Islet of Langerhans (tissue), 1 donor: ENCODE measurements around the gene TRIB2.

Experiments used
- FAIRE-seq: peaks from one replicate; lab custom pipeline; 2011; peaks lifted over from hg19 to GRCh38; lab: Jason Lieb, UNC

TRIB2 gene

GRCh38 chr2:12720754-12721378 is 4.1 kb downstream of the TRIB2 start:
- no peak for FAIRE-seq

GRCh38 chr2:12721566-12722446 is 5.1 kb downstream of the TRIB2 start:
- FAIRE-seq = no peak

GRCh38 chr2:12722447-12723316 is 5.9 kb downstream of the TRIB2 start:
- FAIRE-seq = no peak

GRCh38 chr2:12723736-12724463 is 7.2 kb downstream of the TRIB2 start:
- no peak for FAIRE-seq

- FAIRE-seq = no peak
Observed at GRCh38 chr2:12725233-12726187, 8.8 kb downstream of the TRIB2 start.

- no peak for FAIRE-seq
Observed at GRCh38 chr2:12726271-12726670, 9.5 kb downstream of the TRIB2 start.

- FAIRE-seq = no peak
Observed at GRCh38 chr2:12727065-12727464, 10.3 kb downstream of the TRIB2 start.

GRCh38 chr2:12727641-12728040 is 10.9 kb downstream of the TRIB2 start:
- no peak for FAIRE-seq

- no peak for FAIRE-seq
Observed at GRCh38 chr2:12728221-12728777, 11.6 kb downstream of the TRIB2 start.

GRCh38 chr2:12730265-12730664 is 13.5 kb downstream of the TRIB2 start:
- FAIRE-seq = no peak

GRCh38 chr2:12731701-12732280 is 15.1 kb downstream of the TRIB2 start:
- no peak for FAIRE-seq

- FAIRE-seq = no peak
Observed at GRCh38 chr2:12732651-12733050, 15.9 kb downstream of the TRIB2 start.

- no peak for FAIRE-seq
Observed at GRCh38 chr2:12733846-12734245, 17.1 kb downstream of the TRIB2 start.

- FAIRE-seq = no peak
Observed at GRCh38 chr2:12734914-12735654, 18.3 kb downstream of the TRIB2 start.

GRCh38 chr2:12737297-12737696 is 20.6 kb downstream of the TRIB2 start:
- no peak for FAIRE-seq

- no peak for FAIRE-seq
Observed at GRCh38 chr2:12737738-12738485, 21.2 kb downstream of the TRIB2 start.

GRCh38 chr2:12739721-12740254 is 23.1 kb downstream of the TRIB2 start:
- FAIRE-seq = no peak

GRCh38 chr2:12741380-12741779 is 24.6 kb downstream of the TRIB2 start:
- no peak for FAIRE-seq
